K562 (cell line): Measurements from ENCODE around the gene CMTM8. TPM values are rescaled to one million over a fixed set of nuclear protein-coding genes. Genes with fewer than 3 reads are reported as not detected.

ENCODE experiments used
- ATAC-seq: fragments of 200-7000 bp; cut with Tn5 transposase; 3 replicates; pipeline ENCODE4 v1.9.1; 2020; ENCODE audit warnings: moderate library complexity
- BruUV-seq: library from RNA; stranded (reverse); fragments of 400-500 nt; replicated peaks from 2 replicates; lab custom pipeline; 2021; lab: Mats Ljungman, UMichigan
- CTCF ChIA-PET: fragments of 300-600 bp; formaldehyde crosslinking; extraction: SDS; loops from one replicate; lab custom pipeline; 2021; ENCODE audit warnings: low intra/inter-chr PET ratio; lab: Yijun Ruan, JAX
- POLR2A ChIA-PET: fragments of 300-600, 350-650 bp; sonication (Branson Sonifier 250); formaldehyde crosslinking; extraction: SDS; loops from one replicate; lab custom pipeline; 2021; ENCODE audit warnings: antibody characterized with exemption, inconsistent platforms; lab: Yijun Ruan, JAX
- DNase-seq, 4 experiments: peaks; one replicate each; pipeline versions ENCODE4 v3.0.0 to v3.0.0-alpha.2; 2011 to 2018; ENCODE audit warnings: low spot score in 3 of 4, mixed read lengths in 3 of 4; ENCODE audit errors: extremely low read depth in 1 of 4
- FAIRE-seq: peaks from 2 replicates; lab custom pipeline; 2011; peaks lifted over from hg19 to GRCh38; lab: Jason Lieb, UNC
- H2AFZ ChIP-seq: 2 replicates; pipeline ENCODE4 v1.6.0; 2011; ENCODE audit warnings: low read depth, low read length, control low read depth, inconsistent platforms
- H3K27ac ChIP-seq: fragments of 200-600 bp; 3 replicates; pipeline ENCODE4 v1.8.0; 2011; ENCODE audit warnings: low read depth, mild to moderate bottlenecking, control low read depth, inconsistent platforms, low read length, moderate library complexity, mixed read lengths; ENCODE audit errors: extremely low read depth
- H3K27me3 ChIP-seq, 2 experiments: fragments of 300-600 bp in 1 of 2; 2 replicates in 1 of 2; 3 replicates in 1 of 2; pipeline versions ENCODE4 v1.6.0 to v1.8.0; 2011; ENCODE audit warnings: inconsistent platforms in 2 of 2, low read length in 2 of 2, mild to moderate bottlenecking in 1 of 2, mixed read lengths in 1 of 2, moderate library complexity in 1 of 2; ENCODE audit not compliant: control insufficient read depth in 2 of 2, insufficient read depth in 2 of 2
- H3K36me3 ChIP-seq: fragments of 300-600 bp; 3 replicates; pipeline ENCODE4 v1.8.0; 2011; ENCODE audit warnings: mild to moderate bottlenecking, low read length, inconsistent platforms; ENCODE audit not compliant: control insufficient read depth, insufficient read depth
- H3K4me1 ChIP-seq, 2 experiments: fragments of 200-600 bp in 1 of 2; replicated peaks in 1 of 2; 2 replicates in 1 of 2; 3 replicates in 1 of 2; pipeline versions ENCODE4 v1.5.1 to v1.8.0; 2011; ENCODE audit warnings: inconsistent platforms in 2 of 2, low read length in 2 of 2, mild to moderate bottlenecking in 1 of 2, mixed read lengths in 1 of 2, moderate library complexity in 1 of 2; ENCODE audit not compliant: control insufficient read depth in 2 of 2, insufficient read depth in 2 of 2
- H3K4me2 ChIP-seq: 2 replicates; pipeline ENCODE4 v1.6.1; 2011; ENCODE audit warnings: low read length, control low read depth, inconsistent platforms, mixed read lengths; ENCODE audit not compliant: insufficient read depth
- H3K4me3 ChIP-seq: fragments of 200-600 bp; sonication (generic), shearing (Covaris generic); 2 replicates; pipeline ENCODE4 v1.5.1; 2016; ENCODE audit warnings: control low read depth, inconsistent platforms
- H3K79me2 ChIP-seq: fragments of 200-600 bp; 3 replicates; pipeline ENCODE4 v1.8.0; 2011; ENCODE audit warnings: low read length, inconsistent platforms; ENCODE audit not compliant: control insufficient read depth, insufficient read depth
- H3K9ac ChIP-seq, 2 experiments: 2 replicates each; pipeline versions ENCODE4 v1.6.0 to v1.6.1; 2011; ENCODE audit warnings: low read depth in 2 of 2, low read length in 2 of 2, control low read depth in 1 of 2, inconsistent platforms in 1 of 2, mild to moderate bottlenecking in 1 of 2, mixed read lengths in 1 of 2; ENCODE audit not compliant: insufficient read depth in 1 of 2
- H3K9me1 ChIP-seq: one replicate; pipeline ENCODE4 v1.6.0; 2011; ENCODE audit warnings: inconsistent platforms, mild to moderate bottlenecking, low read length, moderate library complexity; ENCODE audit not compliant: control insufficient read depth, insufficient read depth
- H3K9me3 ChIP-seq: replicated peaks from 2 replicates; pipeline ENCODE4 v1.5.1; 2011; ENCODE audit warnings: low read depth, low read length, inconsistent platforms; ENCODE audit not compliant: control insufficient read depth, insufficient read depth
- H4K20me1 ChIP-seq: replicated peaks from 2 replicates; pipeline ENCODE4 v1.6.1; 2011; ENCODE audit warnings: low read length, inconsistent platforms, mixed read lengths; ENCODE audit not compliant: control insufficient read depth, insufficient read depth
- E2F6 ChIP-seq, 2 experiments: IDR thresholded peaks; 2 replicates each; pipeline ENCODE4 v1.6.1; 2011; ENCODE audit warnings: borderline replicate concordance in 1 of 2, control low read depth in 1 of 2, low read depth in 1 of 2, low read length in 1 of 2, mild to moderate bottlenecking in 1 of 2, mixed read lengths in 1 of 2, moderate library complexity in 1 of 2; ENCODE audit not compliant: insufficient read depth in 1 of 2, insufficient read length in 1 of 2, poor library complexity in 1 of 2, severe bottlenecking in 1 of 2; ENCODE audit errors: extremely low read depth in 1 of 2
- MBD1 ChIP-seq: fragments of 250-450 bp; sonication (Bioruptor Pico); IDR thresholded peaks from 2 replicates; pipeline ENCODE4 v1.8.0; 2022; ENCODE audit warnings: inconsistent platforms
- MYBL2 ChIP-seq, 2 experiments: fragments of 450-650 bp in 1 of 2; sonication (generic) in 1 of 2; formaldehyde crosslinking in 1 of 2; IDR thresholded peaks; 2 replicates each; pipeline versions ENCODE4 v1.6.1 to v1.8.1; 2017 to 2022; ENCODE audit warnings: borderline replicate concordance in 1 of 2, inconsistent platforms in 1 of 2, low read depth in 1 of 2, mild to moderate bottlenecking in 1 of 2, missing genetic modification reagents in 1 of 2, moderate library complexity in 1 of 2
- PHF20 ChIP-seq: fragments of 450-650 bp; IDR thresholded peaks from 2 replicates; pipeline ENCODE4 v1.6.1; 2018; ENCODE audit not compliant: partially characterized antibody
- RBM14 ChIP-seq: fragments of 200-400 bp; formaldehyde crosslinking; IDR thresholded peaks from 2 replicates; pipeline ENCODE4 v1.6.1; 2018; ENCODE audit warnings: low read depth, mild to moderate bottlenecking, low read length, moderate library complexity, borderline replicate concordance; ENCODE audit not compliant: insufficient read depth
- SRF ChIP-seq, 2 experiments: fragments of 250-450, 450-650 bp in 1 of 2; sonication (Bioruptor Pico) in 1 of 2; sonication (generic) in 1 of 2; formaldehyde crosslinking; IDR thresholded peaks; 2 replicates each; pipeline versions ENCODE4 v1.5.0 to v1.5.1; 2020 to 2022; ENCODE audit warnings: mild to moderate bottlenecking in 1 of 2, missing genetic modification reagents in 1 of 2
- TAF7 ChIP-seq: fragments of 450-650 bp; IDR thresholded peaks from 2 replicates; pipeline ENCODE4 v1.6.1; 2016; ENCODE audit warnings: missing genetic modification characterization, missing compliant biosample characterization
- TCF15 ChIP-seq: fragments of 250-450 bp; sonication (Bioruptor Pico); IDR thresholded peaks from 2 replicates; pipeline ENCODE4 v1.8.0; 2022; ENCODE audit warnings: moderate library complexity, mild to moderate bottlenecking, inconsistent platforms
- THAP12 ChIP-seq: fragments of 250-450 bp; sonication (Bioruptor Pico); IDR thresholded peaks from 2 replicates; pipeline ENCODE4 v1.9.0; 2021; ENCODE audit warnings: mild to moderate bottlenecking, inconsistent platforms
- ZBTB12 ChIP-seq: fragments of 250-450 bp; sonication (Bioruptor Pico); IDR thresholded peaks from 2 replicates; pipeline ENCODE4 v1.4.0; 2020
- ZBTB43 ChIP-seq: sonication (generic); formaldehyde crosslinking; IDR thresholded peaks from 2 replicates; pipeline ENCODE4 v1.8.0; 2023; ENCODE audit warnings: mild to moderate bottlenecking, missing genetic modification reagents
- whole genome bisulfite sequencing: fragments of 100-300 bp; shearing (Covaris generic); methylation state at CpG from one replicate; pipeline ENCODE4 v1.1.6; 2016; ENCODE audit warnings: low coverage, mixed read lengths; ENCODE audit not compliant: insufficient coverage; ENCODE audit errors: missing lambda C conversion rate; 5-methylcytosine and 5-hydroxymethylcytosine counted together
- in situ Hi-C: fragments of 300-500 bp; cut with MboI; formaldehyde crosslinking; loops from 4 replicates; pipeline ENCODE4 v1.15.0; 2018; ENCODE audit warnings: inconsistent platforms, mixed read lengths
- intact Hi-C: fragments of 100-400 bp; cut with micrococcal nuclease; formaldehyde crosslinking; loops from 2 replicates; pipeline ENCODE4 v1.14.2; 2022
- polyA plus RNA-seq, 8 experiments: library from polyadenylated mRNA; depleted of rRNA in 4 of 8; stranded (reverse) in 5 of 8; unstranded in 3 of 8; fragments of >200 nt; fragmentation: Nextera tagmentation in 2 of 8; fragmentation: Illumina TruSeq in 1 of 8; extraction: Ambion mirVana in 2 of 8; extraction: Trizol in 1 of 8; gene quantifications; 2 replicates each; pipeline versions ENCODE4 v1.2.1 to v1.2.3, GENCODE V29; 2011 to 2014; ENCODE audit warnings: inconsistent platforms in 1 of 8, missing spikeins in 1 of 8
- total RNA-seq, 7 experiments: library from RNA; depleted of rRNA in 6 of 7; stranded (reverse); fragments of >200 nt in 6 of 7; fragmentation: Illumina TruSeq in 2 of 7; extraction: Trizol in 2 of 7; gene quantifications; 2 replicates each; pipeline versions ENCODE4 v1.2.1 to v1.2.3, GENCODE V29; 2011 to 2021; ENCODE audit warnings: low replicate concordance in 1 of 7

CMTM8 gene
- total and polyA plus RNA-seq, 9 of the 15 experiments (the other 6 are each of a cell fraction or from before 2014, with no cell fraction given): not detected

- no peaks in the 10 kb centered on the region for H3K9me3 ChIP-seq
- no peak for DNase-seq
- intact Hi-C loops (no loop called here), in situ Hi-C loops (no loop called here)
- TF ChIP-seq RBM14: no peak
- no peak for TF ChIP-seq THAP12
- no peak for TF ChIP-seq TCF15 (CRISPR knock-in tag)
- no peak for TF ChIP-seq MYBL2 (IDR thresholded peaks at IDR 0.05; ENCODE audit: low read depth)
- no peak for TF ChIP-seq MYBL2 (CRISPR knock-in tag; IDR thresholded peaks at IDR 0.05; ENCODE audit: borderline replicate concordance)
- TF ChIP-seq E2F6 (IDR thresholded peaks at IDR 0.05; ENCODE audit: borderline replicate concordance in 1 of 2, extremely low read depth in 1 of 2, insufficient read depth in 1 of 2, insufficient read length in 1 of 2, low read depth in 1 of 2, low read length in 1 of 2, poor library complexity in 1 of 2, severe bottlenecking in 1 of 2): no peak
- no peak for TF ChIP-seq TAF7
- TF ChIP-seq PHF20: no peak
- TF ChIP-seq MBD1: no peak
- TF ChIP-seq ZBTB12 (CRISPR knock-in tag): no peak
- TF ChIP-seq ZBTB43: no peak
- TF ChIP-seq SRF (CRISPR knock-in tag; IDR thresholded peaks at IDR 0.05): no peak
- H3K9me1 ChIP-seq: no peaks in the 10 kb centered on the region
- H3K36me3 ChIP-seq: no peaks in the 10 kb centered on the region
- BruUV-seq: no TSS peak
- ATAC-seq: no peak
- no peak overlapping the region for H3K9ac ChIP-seq
- H3K4me3 ChIP-seq: no peak overlapping the region
- WGBS: 0% methylated on average over 8 of the region's 8 CpGs
- H3K4me2 ChIP-seq: no peak overlapping the region
- H3K79me2 ChIP-seq: no peaks in the 10 kb centered on the region
- no peaks in the 10 kb centered on the region for H3K4me1 ChIP-seq
- no peak overlapping the region for H3K27ac ChIP-seq
- H3K27me3 ChIP-seq: peaks cover 16% of the 10 kb centered on the region in 2 experiments; a peak in 4 of 5 replicates
- no peak for FAIRE-seq
- ChIA-PET POLR2A (no interaction called here), CTCF (interaction anchor here (0.6 kb wide), 1 partner anchor 308 kb away, joined by 3 read pairs; no protein-coding TSS in a partner anchor)
- 0 out of 2 replicates have a peak overlapping the region, but pooled peaks have one; percentile 14 for H2AFZ ChIP-seq
- H4K20me1 ChIP-seq: peaks cover 3% of the 10 kb centered on the region; the same call in 1 of the 2 replicates
Measured at GRCh38 chr3:32354362-32354778, 115.9 kb downstream of the CMTM8 start.
